GDM1 (cell line): ENCODE data around the gene PDIA4.
"Not testable (repeated sequence)": the region's sequence is repeated elsewhere in the genome, so short reads cannot be mapped to it uniquely, and the experiment has no call there.

Source experiments
- DNase-seq: peaks from one replicate; lab custom pipeline; 2025; lab: John Stamatoyannopoulos, UW

The PDIA4 gene

GRCh38 chr7:149003560-149004305, 24.6 kb downstream of the PDIA4 start:
- no peak for DNase-seq

GRCh38 chr7:149003018-149003417, 25.3 kb downstream of the PDIA4 start:
- no peak for DNase-seq

- no peak for DNase-seq
These were observed 25.7 kb downstream of the PDIA4 start for GRCh38 chr7:149002604-149003003.

- DNase-seq, result no peak
These were observed 26.8 kb downstream of the PDIA4 start for GRCh38 chr7:149001427-149002068.

GRCh38 chr7:149000961-149001360, 27.3 kb downstream of the PDIA4 start:
- no peak for DNase-seq

- no peak for DNase-seq
These were observed 29.1 kb downstream of the PDIA4 start for GRCh38 chr7:148999192-148999591.

- no peak for DNase-seq
These were observed 30.8 kb downstream of the PDIA4 start for GRCh38 chr7:148997497-148997896.

- no peak for DNase-seq
These were observed 33.7 kb downstream of the PDIA4 start for GRCh38 chr7:148994576-148994975.

- DNase-seq, result no peak
These were observed 35.1 kb downstream of the PDIA4 start for GRCh38 chr7:148993193-148993592.

GRCh38 chr7:148991536-148991935, 36.8 kb downstream of the PDIA4 start:
- DNase-seq, result no peak

GRCh38 chr7:148987751-148988512, 40.4 kb downstream of the PDIA4 start:
- no peak for DNase-seq

- peak; percentile 79 for DNase-seq
These were observed 41.1 kb downstream of the PDIA4 start for GRCh38 chr7:148987010-148987750.

- DNase-seq, result no peak
These were observed 41.6 kb downstream of the PDIA4 start for GRCh38 chr7:148986742-148987009.

GRCh38 chr7:148983200-148984146, 44.8 kb downstream of the PDIA4 start:
- peak; percentile 56 for DNase-seq

- DNase-seq, result peak; percentile 14
These were observed 45.6 kb downstream of the PDIA4 start for GRCh38 chr7:148982654-148983199.

GRCh38 chr7:148979827-148980226, 48.5 kb downstream of the PDIA4 start:
- no peak for DNase-seq

- DNase-seq, result not testable (repeated sequence)
These were observed 49.2 kb downstream of the PDIA4 start for GRCh38 chr7:148979072-148979471.

GRCh38 chr7:148978091-148978490, 50.2 kb downstream of the PDIA4 start:
- no peak for DNase-seq

GRCh38 chr7:148975896-148976295, 52.4 kb downstream of the PDIA4 start:
- DNase-seq, result no peak

- DNase-seq, result no peak
These were observed 55.0 kb downstream of the PDIA4 start for GRCh38 chr7:148973256-148973655.

- peak; percentile 17 for DNase-seq
These were observed 55.9 kb downstream of the PDIA4 start for GRCh38 chr7:148972375-148972774.
